ENCODE results near the gene LPAR1. TPM values are rescaled to one million over a fixed set of nuclear protein-coding genes. Genes with fewer than 3 reads are reported as not detected.

LPAR1 gene
- total RNA-seq, 1 experiment from 2014 or later = 4.9 TPM

DNA sequence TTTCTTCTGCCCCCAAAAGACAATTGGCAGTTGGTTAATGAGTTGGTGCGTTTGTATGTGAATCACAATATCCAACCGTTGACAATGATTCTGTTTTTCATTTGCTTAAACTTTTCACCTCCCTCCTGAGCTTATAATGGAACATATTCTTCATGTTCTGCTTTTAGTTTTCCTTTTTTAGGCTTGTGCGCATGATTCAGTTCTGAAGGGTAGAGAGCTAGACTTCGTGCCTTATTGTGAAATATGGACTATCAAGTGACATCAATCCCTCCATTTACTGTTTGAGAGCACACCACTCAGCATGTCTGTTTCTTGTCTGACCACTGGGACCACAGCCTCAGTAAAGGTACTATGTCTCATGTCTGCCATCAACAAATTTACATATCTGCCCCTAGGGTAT is 30.5 kb upstream of the LPAR1 start:
- Mint-ChIP-seq H3K27ac (no peak overlapping the region), H3K27me3 (ENCODE audit: low read depth) (no peaks in the 10 kb centered on the region), H3K4me1 (peaks cover 15% of the 10 kb centered on the region), H3K9me3 (no peaks in the 10 kb centered on the region), H3K4me3 (no peak overlapping the region), H3K36me3 (no peaks in the 10 kb centered on the region)
- TF ChIP-seq NR3C1 (CRISPR knock-in tag; conservative IDR thresholded peaks at IDR 0.05; ENCODE audit: low read depth) = no peak
- TF ChIP-seq, protein P1, sequence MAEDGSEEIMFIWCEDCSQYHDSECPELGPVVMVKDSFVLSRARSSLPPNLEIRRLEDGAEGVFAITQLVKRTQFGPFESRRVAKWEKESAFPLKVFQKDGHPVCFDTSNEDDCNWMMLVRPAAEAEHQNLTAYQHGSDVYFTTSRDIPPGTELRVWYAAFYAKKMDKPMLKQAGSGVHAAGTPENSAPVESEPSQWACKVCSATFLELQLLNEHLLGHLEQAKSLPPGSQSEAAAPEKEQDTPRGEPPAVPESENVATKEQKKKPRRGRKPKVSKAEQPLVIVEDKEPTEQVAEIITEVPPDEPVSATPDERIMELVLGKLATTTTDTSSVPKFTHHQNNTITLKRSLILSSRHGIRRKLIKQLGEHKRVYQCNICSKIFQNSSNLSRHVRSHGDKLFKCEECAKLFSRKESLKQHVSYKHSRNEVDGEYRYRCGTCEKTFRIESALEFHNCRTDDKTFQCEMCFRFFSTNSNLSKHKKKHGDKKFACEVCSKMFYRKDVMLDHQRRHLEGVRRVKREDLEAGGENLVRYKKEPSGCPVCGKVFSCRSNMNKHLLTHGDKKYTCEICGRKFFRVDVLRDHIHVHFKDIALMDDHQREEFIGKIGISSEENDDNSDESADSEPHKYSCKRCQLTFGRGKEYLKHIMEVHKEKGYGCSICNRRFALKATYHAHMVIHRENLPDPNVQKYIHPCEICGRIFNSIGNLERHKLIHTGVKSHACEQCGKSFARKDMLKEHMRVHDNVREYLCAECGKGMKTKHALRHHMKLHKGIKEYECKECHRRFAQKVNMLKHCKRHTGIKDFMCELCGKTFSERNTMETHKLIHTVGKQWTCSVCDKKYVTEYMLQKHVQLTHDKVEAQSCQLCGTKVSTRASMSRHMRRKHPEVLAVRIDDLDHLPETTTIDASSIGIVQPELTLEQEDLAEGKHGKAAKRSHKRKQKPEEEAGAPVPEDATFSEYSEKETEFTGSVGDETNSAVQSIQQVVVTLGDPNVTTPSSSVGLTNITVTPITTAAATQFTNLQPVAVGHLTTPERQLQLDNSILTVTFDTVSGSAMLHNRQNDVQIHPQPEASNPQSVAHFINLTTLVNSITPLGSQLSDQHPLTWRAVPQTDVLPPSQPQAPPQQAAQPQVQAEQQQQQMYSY (CRISPR knock-in tag; IDR thresholded peaks at IDR 0.05) = no peak
- TF ChIP-seq, protein P2, sequence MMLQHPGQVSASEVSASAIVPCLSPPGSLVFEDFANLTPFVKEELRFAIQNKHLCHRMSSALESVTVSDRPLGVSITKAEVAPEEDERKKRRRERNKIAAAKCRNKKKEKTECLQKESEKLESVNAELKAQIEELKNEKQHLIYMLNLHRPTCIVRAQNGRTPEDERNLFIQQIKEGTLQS (CRISPR knock-in tag; conservative IDR thresholded peaks at IDR 0.05) = no peak
- TF ChIP-seq GTF2I (CRISPR knock-in tag; conservative IDR thresholded peaks at IDR 0.05) = no peak
- TF ChIP-seq MXD4 (CRISPR knock-in tag; IDR thresholded peaks at IDR 0.05; ENCODE audit: borderline replicate concordance) = no peak
- no peak for TF ChIP-seq FOXP1 (CRISPR knock-in tag; IDR thresholded peaks at IDR 0.05; ENCODE audit: borderline replicate concordance)
- TF ChIP-seq, protein P3, sequence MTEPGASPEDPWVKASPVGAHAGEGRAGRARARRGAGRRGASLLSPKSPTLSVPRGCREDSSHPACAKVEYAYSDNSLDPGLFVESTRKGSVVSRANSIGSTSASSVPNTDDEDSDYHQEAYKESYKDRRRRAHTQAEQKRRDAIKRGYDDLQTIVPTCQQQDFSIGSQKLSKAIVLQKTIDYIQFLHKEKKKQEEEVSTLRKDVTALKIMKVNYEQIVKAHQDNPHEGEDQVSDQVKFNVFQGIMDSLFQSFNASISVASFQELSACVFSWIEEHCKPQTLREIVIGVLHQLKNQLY (CRISPR knock-in tag; IDR thresholded peaks at IDR 0.05) = no peak
- TF ChIP-seq OVOL2 (CRISPR knock-in tag; IDR thresholded peaks at IDR 0.05; ENCODE audit: borderline replicate concordance) = no peak
- no peak for TF ChIP-seq TCF7 (CRISPR knock-in tag; IDR thresholded peaks at IDR 0.05; ENCODE audit: low read depth)
- TF ChIP-seq, protein P4, sequence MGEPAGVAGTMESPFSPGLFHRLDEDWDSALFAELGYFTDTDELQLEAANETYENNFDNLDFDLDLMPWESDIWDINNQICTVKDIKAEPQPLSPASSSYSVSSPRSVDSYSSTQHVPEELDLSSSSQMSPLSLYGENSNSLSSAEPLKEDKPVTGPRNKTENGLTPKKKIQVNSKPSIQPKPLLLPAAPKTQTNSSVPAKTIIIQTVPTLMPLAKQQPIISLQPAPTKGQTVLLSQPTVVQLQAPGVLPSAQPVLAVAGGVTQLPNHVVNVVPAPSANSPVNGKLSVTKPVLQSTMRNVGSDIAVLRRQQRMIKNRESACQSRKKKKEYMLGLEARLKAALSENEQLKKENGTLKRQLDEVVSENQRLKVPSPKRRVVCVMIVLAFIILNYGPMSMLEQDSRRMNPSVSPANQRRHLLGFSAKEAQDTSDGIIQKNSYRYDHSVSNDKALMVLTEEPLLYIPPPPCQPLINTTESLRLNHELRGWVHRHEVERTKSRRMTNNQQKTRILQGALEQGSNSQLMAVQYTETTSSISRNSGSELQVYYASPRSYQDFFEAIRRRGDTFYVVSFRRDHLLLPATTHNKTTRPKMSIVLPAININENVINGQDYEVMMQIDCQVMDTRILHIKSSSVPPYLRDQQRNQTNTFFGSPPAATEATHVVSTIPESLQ (CRISPR knock-in tag; IDR thresholded peaks at IDR 0.05) = no peak
- TF ChIP-seq, protein P5, sequence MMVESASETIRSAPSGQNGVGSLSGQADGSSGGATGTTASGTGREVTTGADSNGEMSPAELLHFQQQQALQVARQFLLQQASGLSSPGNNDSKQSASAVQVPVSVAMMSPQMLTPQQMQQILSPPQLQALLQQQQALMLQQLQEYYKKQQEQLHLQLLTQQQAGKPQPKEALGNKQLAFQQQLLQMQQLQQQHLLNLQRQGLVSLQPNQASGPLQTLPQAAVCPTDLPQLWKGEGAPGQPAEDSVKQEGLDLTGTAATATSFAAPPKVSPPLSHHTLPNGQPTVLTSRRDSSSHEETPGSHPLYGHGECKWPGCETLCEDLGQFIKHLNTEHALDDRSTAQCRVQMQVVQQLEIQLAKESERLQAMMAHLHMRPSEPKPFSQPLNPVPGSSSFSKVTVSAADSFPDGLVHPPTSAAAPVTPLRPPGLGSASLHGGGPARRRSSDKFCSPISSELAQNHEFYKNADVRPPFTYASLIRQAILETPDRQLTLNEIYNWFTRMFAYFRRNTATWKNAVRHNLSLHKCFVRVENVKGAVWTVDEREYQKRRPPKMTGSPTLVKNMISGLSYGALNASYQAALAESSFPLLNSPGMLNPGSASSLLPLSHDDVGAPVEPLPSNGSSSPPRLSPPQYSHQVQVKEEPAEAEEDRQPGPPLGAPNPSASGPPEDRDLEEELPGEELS (CRISPR knock-in tag; IDR thresholded peaks at IDR 0.05) = no peak
- TF ChIP-seq, protein P6, sequence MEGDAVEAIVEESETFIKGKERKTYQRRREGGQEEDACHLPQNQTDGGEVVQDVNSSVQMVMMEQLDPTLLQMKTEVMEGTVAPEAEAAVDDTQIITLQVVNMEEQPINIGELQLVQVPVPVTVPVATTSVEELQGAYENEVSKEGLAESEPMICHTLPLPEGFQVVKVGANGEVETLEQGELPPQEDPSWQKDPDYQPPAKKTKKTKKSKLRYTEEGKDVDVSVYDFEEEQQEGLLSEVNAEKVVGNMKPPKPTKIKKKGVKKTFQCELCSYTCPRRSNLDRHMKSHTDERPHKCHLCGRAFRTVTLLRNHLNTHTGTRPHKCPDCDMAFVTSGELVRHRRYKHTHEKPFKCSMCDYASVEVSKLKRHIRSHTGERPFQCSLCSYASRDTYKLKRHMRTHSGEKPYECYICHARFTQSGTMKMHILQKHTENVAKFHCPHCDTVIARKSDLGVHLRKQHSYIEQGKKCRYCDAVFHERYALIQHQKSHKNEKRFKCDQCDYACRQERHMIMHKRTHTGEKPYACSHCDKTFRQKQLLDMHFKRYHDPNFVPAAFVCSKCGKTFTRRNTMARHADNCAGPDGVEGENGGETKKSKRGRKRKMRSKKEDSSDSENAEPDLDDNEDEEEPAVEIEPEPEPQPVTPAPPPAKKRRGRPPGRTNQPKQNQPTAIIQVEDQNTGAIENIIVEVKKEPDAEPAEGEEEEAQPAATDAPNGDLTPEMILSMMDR (IDR thresholded peaks at IDR 0.05) = no peak
- TF ChIP-seq, protein P7, sequence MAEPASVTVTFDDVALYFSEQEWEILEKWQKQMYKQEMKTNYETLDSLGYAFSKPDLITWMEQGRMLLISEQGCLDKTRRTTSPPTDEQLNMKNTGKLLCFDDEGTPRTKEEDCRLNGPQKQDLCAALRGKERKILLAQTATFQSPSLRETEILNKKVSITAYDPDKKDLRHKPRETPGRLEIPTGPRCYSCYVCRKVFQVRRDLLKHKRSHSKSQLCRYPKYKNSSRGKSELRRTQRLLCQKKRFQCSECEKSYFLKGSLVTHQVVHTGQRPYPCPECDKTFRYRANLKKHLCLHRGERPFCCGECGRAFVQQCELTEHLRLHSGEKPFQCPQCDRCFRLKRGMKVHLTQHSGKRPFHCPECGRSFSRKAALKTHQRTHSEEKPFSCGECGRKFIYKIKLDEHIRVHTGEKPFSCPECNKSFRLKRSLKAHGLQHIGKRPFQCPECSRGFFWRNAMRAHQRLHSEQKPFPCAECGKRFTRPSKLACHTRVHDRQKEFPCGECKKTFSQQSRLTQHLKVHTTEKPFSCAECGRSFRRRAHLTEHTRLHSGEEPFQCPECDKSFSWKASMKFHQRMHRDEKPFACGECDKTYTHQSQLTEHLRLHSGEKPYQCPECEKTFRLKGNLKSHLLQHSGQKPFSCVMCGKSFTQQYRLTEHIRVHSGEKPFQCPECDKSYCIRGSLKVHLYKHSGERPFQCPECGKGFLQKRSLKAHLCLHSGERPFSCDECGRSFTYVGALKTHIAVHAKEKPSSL (CRISPR knock-in tag; conservative IDR thresholded peaks at IDR 0.05) = no peak
- TF ChIP-seq NFE2L1 (CRISPR knock-in tag; IDR thresholded peaks at IDR 0.05) = no peak
- no peak for TF ChIP-seq JAZF1 (CRISPR knock-in tag; IDR thresholded peaks at IDR 0.05)
- TF ChIP-seq NR1H2 (CRISPR knock-in tag; IDR thresholded peaks at IDR 0.05) = no peak
- no peak for TF ChIP-seq SOX15 (CRISPR knock-in tag; IDR thresholded peaks at IDR 0.05)
- no peak for TF ChIP-seq ATF1 (CRISPR knock-in tag; IDR thresholded peaks at IDR 0.05)
- TF ChIP-seq, protein P8, sequence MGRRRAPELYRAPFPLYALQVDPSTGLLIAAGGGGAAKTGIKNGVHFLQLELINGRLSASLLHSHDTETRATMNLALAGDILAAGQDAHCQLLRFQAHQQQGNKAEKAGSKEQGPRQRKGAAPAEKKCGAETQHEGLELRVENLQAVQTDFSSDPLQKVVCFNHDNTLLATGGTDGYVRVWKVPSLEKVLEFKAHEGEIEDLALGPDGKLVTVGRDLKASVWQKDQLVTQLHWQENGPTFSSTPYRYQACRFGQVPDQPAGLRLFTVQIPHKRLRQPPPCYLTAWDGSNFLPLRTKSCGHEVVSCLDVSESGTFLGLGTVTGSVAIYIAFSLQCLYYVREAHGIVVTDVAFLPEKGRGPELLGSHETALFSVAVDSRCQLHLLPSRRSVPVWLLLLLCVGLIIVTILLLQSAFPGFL (CRISPR knock-in tag; IDR thresholded peaks at IDR 0.05; ENCODE audit: borderline replicate concordance) = no peak
- DNase-seq (ENCODE audit: low spot score) (no peak), ATAC-seq (no peak)
- CTCF ChIA-PET = interaction anchor here (2.0 kb wide), 1 partner anchor 32 kb away, joined by 5 read pairs; no protein-coding TSS in a partner anchor
- POLR2A ChIA-PET = no interaction called here
